Brain pericyte (primary cell): ENCODE data around the gene UNCX.
"Not testable (repeated sequence)": the region's sequence is repeated elsewhere in the genome, so short reads cannot be mapped to it uniquely, and the experiment has no call there.

ENCODE experiments used
- DNase-seq: peaks from one replicate; pipeline ENCODE4 v3.0.0-alpha.2; 2012; ENCODE audit warnings: low read depth, low spot score

The UNCX gene

GRCh38 chr7:1257863-1258262 lies 25.2 kb downstream of the UNCX start:
- DNase-seq = no peak

- no peak for DNase-seq
Observed at GRCh38 chr7:1259621-1260243, 27.1 kb downstream of the UNCX start.

- DNase-seq = no peak
Observed at GRCh38 chr7:1260244-1260635, 27.6 kb downstream of the UNCX start.

- not testable (repeated sequence) for DNase-seq
Observed at GRCh38 chr7:1261036-1261435, 28.4 kb downstream of the UNCX start.

- no peak for DNase-seq
Observed at GRCh38 chr7:1262441-1262840, 29.8 kb downstream of the UNCX start.

- no peak for DNase-seq
Observed at GRCh38 chr7:1263391-1263951, 30.8 kb downstream of the UNCX start.

- DNase-seq = no peak
Observed at GRCh38 chr7:1264345-1265280, 31.9 kb downstream of the UNCX start.

DNA sequence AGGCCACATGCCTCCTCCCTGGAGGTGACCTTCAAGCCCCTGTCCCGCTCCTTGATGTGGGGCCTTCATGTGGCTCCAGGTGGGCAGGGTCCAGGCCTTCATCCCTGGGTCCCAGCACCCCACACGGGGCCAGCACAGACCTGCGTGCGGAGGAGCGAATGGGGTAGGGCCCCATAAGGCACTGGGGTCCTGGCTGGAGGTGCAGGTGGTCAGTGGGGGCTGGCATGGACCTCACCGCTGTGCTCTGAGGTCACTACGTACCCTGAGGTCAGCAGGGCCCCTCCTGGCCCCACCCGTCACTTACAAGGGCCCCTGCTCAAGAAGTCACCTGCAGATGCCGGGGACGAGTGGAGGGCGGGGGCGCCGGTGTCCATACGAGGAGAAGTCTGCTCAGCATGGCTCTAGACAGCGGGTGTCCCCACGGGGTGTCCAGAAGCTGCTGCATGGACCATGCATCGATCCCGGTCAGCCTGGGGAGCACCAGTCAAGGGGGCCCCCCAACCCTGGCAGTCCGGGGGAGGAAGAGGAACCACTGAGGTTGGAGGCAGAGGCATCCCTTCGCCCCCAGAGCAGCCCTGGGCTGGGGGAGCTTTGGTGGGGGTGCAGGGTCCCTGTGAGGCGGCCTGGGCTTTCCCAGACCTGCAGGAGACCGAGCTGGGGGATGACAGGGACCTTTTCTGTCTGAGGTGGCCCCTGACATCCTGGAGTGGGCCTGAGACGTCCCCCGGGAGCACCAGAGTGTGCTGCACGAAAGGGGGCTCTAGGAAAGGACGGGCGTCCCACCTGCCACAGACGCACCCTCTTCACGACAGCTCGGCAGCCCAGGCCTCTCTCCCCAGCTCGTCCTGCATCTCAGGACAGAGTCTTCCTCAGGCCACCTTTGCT lies 34.6 kb downstream of the UNCX start:
- no peak for DNase-seq

GRCh38 chr7:1268076-1268815 lies 35.6 kb downstream of the UNCX start:
- DNase-seq = no peak

- DNase-seq = no peak
Observed at GRCh38 chr7:1268866-1269265, 36.2 kb downstream of the UNCX start.

GRCh38 chr7:1269336-1269890 lies 36.7 kb downstream of the UNCX start:
- no peak for DNase-seq

- no peak for DNase-seq
Observed at GRCh38 chr7:1270181-1270580, 37.5 kb downstream of the UNCX start.

DNA sequence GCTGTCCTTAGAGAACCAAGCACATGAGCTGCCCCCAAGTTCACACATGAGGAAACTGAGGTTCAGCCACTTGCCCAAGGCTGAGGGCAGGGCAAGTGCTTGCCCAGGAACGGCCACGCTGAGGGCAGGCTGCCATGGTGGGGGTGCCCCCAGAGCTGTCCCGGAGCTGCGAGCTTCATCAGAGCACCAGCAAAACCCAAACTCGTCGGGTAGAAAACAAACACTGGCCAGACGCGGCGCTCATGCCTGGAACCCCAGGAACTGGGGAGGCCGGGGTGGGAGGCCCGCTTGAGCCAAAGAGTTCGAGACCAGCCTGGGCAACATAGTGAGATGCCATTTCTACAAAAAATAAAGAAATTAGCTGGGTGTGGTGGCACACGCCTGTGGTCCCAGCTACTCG lies 38.4 kb downstream of the UNCX start:
- no peak for DNase-seq

DNA sequence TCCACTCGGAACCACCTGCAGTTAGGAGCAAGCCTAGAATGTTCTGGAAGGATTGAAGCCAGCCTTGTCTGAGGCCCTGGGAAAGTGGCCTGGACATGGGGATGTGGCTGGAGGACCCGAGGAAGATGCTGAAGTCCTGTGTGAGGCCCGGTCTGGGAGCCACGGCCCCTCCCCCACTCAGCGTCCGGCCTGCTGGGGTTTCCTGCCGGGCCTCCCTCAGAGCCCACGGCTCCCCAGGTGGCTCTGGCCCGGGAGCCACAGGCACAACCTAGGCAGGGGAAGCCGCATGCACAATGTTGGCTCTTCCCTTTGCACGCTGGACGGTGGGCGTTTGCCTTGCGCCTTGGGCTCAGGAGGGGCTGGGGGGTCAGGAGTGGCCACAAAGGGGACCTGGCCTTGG lies 39.0 kb downstream of the UNCX start:
- DNase-seq = no peak

DNA sequence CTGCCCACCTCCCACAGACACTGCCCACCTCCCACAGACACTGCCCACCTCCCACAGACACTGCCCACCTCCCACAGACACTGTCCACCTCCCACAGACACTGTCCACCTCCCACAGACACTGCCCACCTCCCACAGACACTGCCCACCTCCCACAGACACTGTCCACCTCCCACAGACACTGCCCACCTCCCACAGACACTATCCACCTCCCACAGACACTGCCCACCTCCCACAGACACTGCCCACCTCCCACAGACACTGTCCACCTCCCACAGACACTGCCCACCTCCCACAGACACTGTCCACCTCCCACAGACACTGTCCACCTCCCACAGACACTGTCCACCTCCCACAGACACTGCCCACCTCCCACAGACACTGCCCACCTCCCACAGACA lies 39.5 kb downstream of the UNCX start:
- not testable (repeated sequence) for DNase-seq

DNA sequence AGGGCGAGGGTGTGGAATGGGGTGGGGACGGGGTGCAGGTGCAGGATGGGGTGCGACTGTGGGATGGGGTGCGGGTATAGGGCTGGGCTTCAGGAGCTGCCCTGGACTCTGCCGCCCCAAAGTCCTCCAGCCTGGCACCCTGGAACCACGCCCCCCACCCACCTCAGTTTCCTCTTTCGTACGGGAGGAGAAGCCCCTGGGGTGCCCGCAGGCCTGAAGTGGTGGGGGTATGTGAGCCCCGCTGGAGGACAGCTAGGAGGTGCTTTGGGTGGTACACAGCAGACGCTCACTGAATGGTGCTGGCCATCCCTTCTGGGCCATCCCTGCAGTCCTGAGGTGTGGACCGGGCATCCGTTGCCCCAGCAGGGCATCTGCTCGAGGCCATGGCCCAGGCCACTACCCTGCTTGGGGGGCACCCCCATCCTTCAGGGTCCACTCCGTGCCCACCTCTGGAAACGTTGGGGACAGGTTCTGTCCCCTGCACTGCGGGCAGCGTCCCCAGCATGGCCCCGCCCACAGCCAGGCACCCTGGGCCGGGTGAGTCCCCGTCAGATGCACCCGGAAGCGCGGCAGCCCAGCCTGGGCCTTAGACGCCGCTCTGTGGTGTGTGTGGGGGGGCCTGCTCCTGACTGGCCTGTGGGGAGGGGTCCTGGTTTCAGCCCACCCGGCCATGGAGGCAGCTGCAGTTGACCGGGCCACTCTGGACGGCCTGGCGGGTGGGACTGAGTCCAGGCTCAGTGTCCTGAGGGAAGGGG lies 41.6 kb downstream of the UNCX start:
- no peak for DNase-seq

- no peak for DNase-seq
Observed at GRCh38 chr7:1274876-1275375, 42.3 kb downstream of the UNCX start.

DNA sequence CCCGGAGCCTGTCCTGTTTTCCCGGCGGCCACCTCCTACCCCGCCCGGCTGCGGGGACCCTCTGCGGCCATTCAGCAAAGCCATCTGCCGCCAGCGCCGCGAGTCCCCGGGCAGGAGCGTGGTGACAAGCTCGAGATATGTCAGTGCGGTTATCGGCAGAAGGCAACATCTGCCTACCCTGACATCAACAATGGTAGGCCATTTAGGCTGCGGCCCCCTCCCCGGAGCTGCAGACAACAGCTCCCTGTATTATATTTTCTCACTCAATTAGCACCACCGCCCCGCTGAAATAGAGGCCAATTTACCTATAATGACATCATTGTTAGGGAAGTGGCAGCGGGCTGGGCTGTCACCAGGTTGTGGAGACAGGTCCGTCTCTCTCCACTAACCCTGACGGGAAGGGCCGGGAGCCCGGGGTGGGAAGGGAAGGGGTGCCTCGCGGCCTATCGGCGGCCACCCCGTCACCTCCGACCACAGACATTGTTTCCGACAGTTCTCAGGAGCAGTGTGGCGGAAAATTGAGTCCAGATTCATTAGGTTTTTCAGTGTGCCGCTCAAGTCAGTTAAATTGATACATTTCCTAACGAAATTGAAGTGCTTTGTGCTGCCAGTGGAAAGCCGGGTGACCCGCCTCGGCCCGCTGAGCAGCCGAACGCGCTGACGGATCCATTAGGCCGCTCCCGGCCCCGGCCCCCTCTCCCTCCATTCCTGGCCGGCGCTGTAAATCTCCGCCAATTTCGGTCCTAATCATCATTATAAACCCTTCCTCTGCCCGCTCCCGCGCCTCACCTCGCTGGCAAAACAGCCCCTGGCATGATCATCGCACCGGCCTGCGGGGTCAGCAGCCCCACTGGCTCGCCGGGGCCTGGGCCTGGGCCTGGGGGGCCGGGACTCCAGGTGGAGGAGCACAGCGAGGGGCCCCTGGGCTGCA lies 43.0 kb downstream of the UNCX start:
- no peak for DNase-seq
